Neural cell (in vitro differentiated cells): ENCODE measurements around the gene TLN1. TPM values are rescaled to one million over a fixed set of nuclear protein-coding genes. Genes with fewer than 3 reads are reported as not detected.

Source experiments
- H2AFZ ChIP-seq: fragments of 200-600, 300-800 bp; sonication (generic), shearing (Covaris generic); 2 replicates; pipeline ENCODE4 v1.6.0; 2014; ENCODE audit warnings: low read depth, mild to moderate bottlenecking, antibody characterized with exemption, low read length, moderate library complexity
- H3F3A ChIP-seq: fragments of 200-600 bp; shearing (Covaris generic); 2 replicates; pipeline ENCODE4 v1.6.1; 2016; ENCODE audit warnings: mild to moderate bottlenecking, moderate library complexity, mixed read lengths, antibody characterized with exemption, low read length; ENCODE audit not compliant: insufficient read depth, poor library complexity, severe bottlenecking
- H3K27ac ChIP-seq: fragments of 200-600, 300-800 bp; sonication (generic), shearing (Covaris generic); 2 replicates; pipeline ENCODE4 v1.5.1; 2014; ENCODE audit warnings: mild to moderate bottlenecking, low read length, moderate library complexity
- H3K27me3 ChIP-seq: fragments of 300-800, 200-600 bp; sonication (generic), shearing (Covaris generic); 2 replicates; pipeline ENCODE4 v1.6.0; 2014; ENCODE audit warnings: mild to moderate bottlenecking, low read depth, low read length, moderate library complexity; ENCODE audit not compliant: insufficient read depth
- H3K36me3 ChIP-seq: fragments of 300-800, 200-600 bp; sonication (generic), shearing (Covaris generic); 2 replicates; pipeline ENCODE4 v1.5.1; 2014; ENCODE audit warnings: mild to moderate bottlenecking, antibody characterized with exemption, low read length, moderate library complexity; ENCODE audit not compliant: insufficient read depth
- H3K4me2 ChIP-seq: fragments of 300-800, 200-600 bp; sonication (generic), shearing (Covaris generic); 2 replicates; pipeline ENCODE4 v1.6.0; 2014; ENCODE audit warnings: mild to moderate bottlenecking, low read length
- H3K4me3 ChIP-seq: fragments of 300-800, 200-600 bp; sonication (generic), shearing (Covaris generic); 2 replicates; pipeline ENCODE4 v1.5.1; 2014; ENCODE audit warnings: mild to moderate bottlenecking, low read length, moderate library complexity
- H3K79me2 ChIP-seq: fragments of 200-600 bp; shearing (Covaris generic); replicated peaks from 2 replicates; pipeline ENCODE4 v1.6.0; 2014; ENCODE audit warnings: mild to moderate bottlenecking, low read length, moderate library complexity; ENCODE audit not compliant: insufficient read depth
- H3K9ac ChIP-seq: fragments of 300-800, 200-600 bp; sonication (generic), shearing (Covaris generic); 2 replicates; pipeline ENCODE4 v1.6.1; 2016; ENCODE audit warnings: mild to moderate bottlenecking, low read length, mixed read lengths
- H3K9me2 ChIP-seq: fragments of 200-600 bp; shearing (Covaris generic); 2 replicates; pipeline ENCODE4 v1.6.1; 2016; ENCODE audit warnings: mild to moderate bottlenecking, low read length, mixed read lengths; ENCODE audit not compliant: insufficient read depth
- H3K9me3 ChIP-seq: fragments of 200-600, 300-800 bp; sonication (generic), shearing (Covaris generic); 2 replicates; pipeline ENCODE4 v1.6.1; 2016; ENCODE audit warnings: mild to moderate bottlenecking, mixed run types, low read length, moderate library complexity, mixed read lengths
- H4K20me1 ChIP-seq: fragments of 200-600 bp; shearing (Covaris generic); 2 replicates; pipeline ENCODE4 v1.6.1; 2016; ENCODE audit warnings: mild to moderate bottlenecking, mixed run types; ENCODE audit not compliant: insufficient read depth
- EP300 ChIP-seq: fragments of 450-650 bp; conservative IDR thresholded peaks from 2 replicates; pipeline ENCODE4 v1.6.1; 2014; ENCODE audit warnings: antibody characterized with exemption, mild to moderate bottlenecking, moderate library complexity; ENCODE audit not compliant: poor library complexity, severe bottlenecking
- EZH2 ChIP-seq: fragments of 200-600, 300-800 bp; shearing (Covaris generic), sonication (generic); IDR thresholded peaks from 2 replicates; pipeline ENCODE4 v1.6.1; 2014; ENCODE audit warnings: antibody characterized with exemption, low read length, borderline replicate concordance, mild to moderate bottlenecking; ENCODE audit not compliant: insufficient read depth, poor library complexity, severe bottlenecking
- MXI1 ChIP-seq: fragments of 450-650 bp; conservative IDR thresholded peaks from 2 replicates; pipeline ENCODE4 v1.6.1; 2014; ENCODE audit warnings: antibody characterized with exemption, mild to moderate bottlenecking; ENCODE audit not compliant: poor library complexity, severe bottlenecking
- POLR2AphosphoS5 ChIP-seq: IDR thresholded peaks from 2 replicates; pipeline ENCODE4 v1.6.1; 2012
- RAD21 ChIP-seq: fragments of 450-650 bp; conservative IDR thresholded peaks from 2 replicates; pipeline ENCODE4 v1.6.1; 2014; ENCODE audit warnings: antibody characterized with exemption, mild to moderate bottlenecking, moderate library complexity
- SMC3 ChIP-seq: fragments of 450-650 bp; conservative IDR thresholded peaks from 2 replicates; pipeline ENCODE4 v1.6.1; 2014; ENCODE audit warnings: antibody characterized with exemption, mild to moderate bottlenecking, moderate library complexity; ENCODE audit not compliant: poor library complexity
- TAF1 ChIP-seq: IDR thresholded peaks from 2 replicates; pipeline ENCODE4 v1.6.1; 2012; ENCODE audit warnings: low read depth
- polyA plus RNA-seq: library from polyadenylated mRNA; depleted of rRNA; stranded (reverse); fragments of >200 nt; gene quantifications from 2 replicates; pipeline ENCODE4 v1.2.3, GENCODE V29; 2014
- TF ChIP-seq, protein P1 (sequence below): IDR thresholded peaks from 2 replicates; pipeline ENCODE4 v1.6.1; 2012; ENCODE audit warnings: borderline replicate concordance
- TF ChIP-seq, protein P2 (sequence below): fragments of 450-650 bp; IDR thresholded peaks from 2 replicates; pipeline ENCODE4 v1.5.1; 2014; ENCODE audit warnings: antibody characterized with exemption, mild to moderate bottlenecking, moderate library complexity; ENCODE audit not compliant: poor library complexity, severe bottlenecking

Gene TLN1
- polyA plus RNA-seq, 1 donor from 2014 or later: 7.1 TPM

GRCh38 chr9:35738924-35739323 lies 6.9 kb upstream of the TLN1 start:
- no peak overlapping the region for H3K4me3 ChIP-seq
- no peaks in the 10 kb centered on the region for H3F3A ChIP-seq
- H3K9me3 ChIP-seq: no peaks in the 10 kb centered on the region
- no peak overlapping the region for H2AFZ ChIP-seq
- H3K4me2 ChIP-seq: no peak overlapping the region
- H3K9ac ChIP-seq: no peak overlapping the region
- H3K36me3 ChIP-seq: no peaks in the 10 kb centered on the region
- H3K9me2 ChIP-seq: no peaks in the 10 kb centered on the region
- no peaks in the 10 kb centered on the region for H3K27me3 ChIP-seq
- no peak overlapping the region for H3K27ac ChIP-seq
- H3K79me2 ChIP-seq: no peaks in the 10 kb centered on the region
- TF ChIP-seq SMC3: no peak
- H4K20me1 ChIP-seq: no peaks in the 10 kb centered on the region

GRCh38 chr9:35738186-35738585 lies 6.2 kb upstream of the TLN1 start:
- Histone ChIP-seq H3K9me2 (no peaks in the 10 kb centered on the region), H2AFZ (no peak overlapping the region), H4K20me1 (no peaks in the 10 kb centered on the region), H3K4me3 (no peak overlapping the region), H3K27ac (no peak overlapping the region), H3K4me2 (no peak overlapping the region), H3K36me3 (no peaks in the 10 kb centered on the region), H3F3A (no peaks in the 10 kb centered on the region), H3K27me3 (no peaks in the 10 kb centered on the region), H3K79me2 (no peaks in the 10 kb centered on the region), H3K9ac (no peak overlapping the region), H3K9me3 (no peaks in the 10 kb centered on the region)
- TF ChIP-seq, protein P1, sequence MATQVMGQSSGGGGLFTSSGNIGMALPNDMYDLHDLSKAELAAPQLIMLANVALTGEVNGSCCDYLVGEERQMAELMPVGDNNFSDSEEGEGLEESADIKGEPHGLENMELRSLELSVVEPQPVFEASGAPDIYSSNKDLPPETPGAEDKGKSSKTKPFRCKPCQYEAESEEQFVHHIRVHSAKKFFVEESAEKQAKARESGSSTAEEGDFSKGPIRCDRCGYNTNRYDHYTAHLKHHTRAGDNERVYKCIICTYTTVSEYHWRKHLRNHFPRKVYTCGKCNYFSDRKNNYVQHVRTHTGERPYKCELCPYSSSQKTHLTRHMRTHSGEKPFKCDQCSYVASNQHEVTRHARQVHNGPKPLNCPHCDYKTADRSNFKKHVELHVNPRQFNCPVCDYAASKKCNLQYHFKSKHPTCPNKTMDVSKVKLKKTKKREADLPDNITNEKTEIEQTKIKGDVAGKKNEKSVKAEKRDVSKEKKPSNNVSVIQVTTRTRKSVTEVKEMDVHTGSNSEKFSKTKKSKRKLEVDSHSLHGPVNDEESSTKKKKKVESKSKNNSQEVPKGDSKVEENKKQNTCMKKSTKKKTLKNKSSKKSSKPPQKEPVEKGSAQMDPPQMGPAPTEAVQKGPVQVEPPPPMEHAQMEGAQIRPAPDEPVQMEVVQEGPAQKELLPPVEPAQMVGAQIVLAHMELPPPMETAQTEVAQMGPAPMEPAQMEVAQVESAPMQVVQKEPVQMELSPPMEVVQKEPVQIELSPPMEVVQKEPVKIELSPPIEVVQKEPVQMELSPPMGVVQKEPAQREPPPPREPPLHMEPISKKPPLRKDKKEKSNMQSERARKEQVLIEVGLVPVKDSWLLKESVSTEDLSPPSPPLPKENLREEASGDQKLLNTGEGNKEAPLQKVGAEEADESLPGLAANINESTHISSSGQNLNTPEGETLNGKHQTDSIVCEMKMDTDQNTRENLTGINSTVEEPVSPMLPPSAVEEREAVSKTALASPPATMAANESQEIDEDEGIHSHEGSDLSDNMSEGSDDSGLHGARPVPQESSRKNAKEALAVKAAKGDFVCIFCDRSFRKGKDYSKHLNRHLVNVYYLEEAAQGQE: no peak
- TF ChIP-seq POLR2AphosphoS5 (no peak), EZH2 (no peak), EP300 (no peak), SMC3 (no peak), TAF1 (no peak), MXI1 (no peak), RAD21 (no peak)
- TF ChIP-seq, protein P2, sequence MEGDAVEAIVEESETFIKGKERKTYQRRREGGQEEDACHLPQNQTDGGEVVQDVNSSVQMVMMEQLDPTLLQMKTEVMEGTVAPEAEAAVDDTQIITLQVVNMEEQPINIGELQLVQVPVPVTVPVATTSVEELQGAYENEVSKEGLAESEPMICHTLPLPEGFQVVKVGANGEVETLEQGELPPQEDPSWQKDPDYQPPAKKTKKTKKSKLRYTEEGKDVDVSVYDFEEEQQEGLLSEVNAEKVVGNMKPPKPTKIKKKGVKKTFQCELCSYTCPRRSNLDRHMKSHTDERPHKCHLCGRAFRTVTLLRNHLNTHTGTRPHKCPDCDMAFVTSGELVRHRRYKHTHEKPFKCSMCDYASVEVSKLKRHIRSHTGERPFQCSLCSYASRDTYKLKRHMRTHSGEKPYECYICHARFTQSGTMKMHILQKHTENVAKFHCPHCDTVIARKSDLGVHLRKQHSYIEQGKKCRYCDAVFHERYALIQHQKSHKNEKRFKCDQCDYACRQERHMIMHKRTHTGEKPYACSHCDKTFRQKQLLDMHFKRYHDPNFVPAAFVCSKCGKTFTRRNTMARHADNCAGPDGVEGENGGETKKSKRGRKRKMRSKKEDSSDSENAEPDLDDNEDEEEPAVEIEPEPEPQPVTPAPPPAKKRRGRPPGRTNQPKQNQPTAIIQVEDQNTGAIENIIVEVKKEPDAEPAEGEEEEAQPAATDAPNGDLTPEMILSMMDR: no peak

DNA sequence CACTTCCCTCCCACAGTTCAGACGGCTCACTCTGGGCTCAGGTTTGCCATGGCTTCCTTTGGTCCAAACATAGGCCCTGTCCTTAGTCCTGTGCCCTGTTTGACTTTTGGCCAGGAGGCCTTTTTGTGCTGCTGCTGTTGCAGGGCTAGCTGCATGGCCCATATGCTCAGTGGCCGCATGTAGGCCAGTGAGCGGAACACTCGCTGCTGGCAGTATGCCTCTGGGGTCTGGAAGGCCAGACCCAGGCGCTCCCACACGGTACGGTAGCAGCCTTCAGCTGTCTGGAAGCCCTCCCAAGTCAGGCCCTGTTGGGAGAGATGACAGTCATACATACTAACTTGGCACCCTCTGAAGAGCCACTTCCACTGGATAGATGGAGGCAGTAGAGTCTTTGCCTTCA lies 5.1 kb upstream of the TLN1 start:
- H3K27ac ChIP-seq: no peak overlapping the region
- no peak overlapping the region for H3K4me2 ChIP-seq
- H3K9me2 ChIP-seq: no peaks in the 10 kb centered on the region
- no peak overlapping the region for H3K4me3 ChIP-seq
- no peaks in the 10 kb centered on the region for H3K79me2 ChIP-seq
- no peak overlapping the region for H2AFZ ChIP-seq
- H4K20me1 ChIP-seq: no peaks in the 10 kb centered on the region
- H3F3A ChIP-seq: no peaks in the 10 kb centered on the region
- no peaks in the 10 kb centered on the region for H3K27me3 ChIP-seq
- no peaks in the 10 kb centered on the region for H3K9me3 ChIP-seq
- no peak for TF ChIP-seq EP300
- H3K9ac ChIP-seq: no peak overlapping the region
- H3K36me3 ChIP-seq: no peaks in the 10 kb centered on the region
